Suprapubic skin (tissue), 4 donors: ENCODE measurements around the gene ORC4.

ENCODE experiments used
- CTCF ChIP-seq, 2 donors: fragments of 200-600 bp in 1 of 2; fragments of 450-650 bp in 1 of 2; sonication (generic) in 1 of 2; IDR thresholded peaks; one replicate each; pipeline ENCODE4 v1.5.1; 2016 to 2019; ENCODE audit warnings: antibody characterized with exemption in 2 of 2, mild to moderate bottlenecking in 1 of 2, moderate library complexity in 1 of 2
- EP300 ChIP-seq: sonication (generic); formaldehyde crosslinking; IDR thresholded peaks from one replicate; pipeline ENCODE4 v1.6.1; 2017; ENCODE audit warnings: antibody characterized with exemption
- POLR2A ChIP-seq, 2 donors: fragments of 450-650 bp; IDR thresholded peaks; one replicate each; pipeline ENCODE4 v1.6.1; 2017; ENCODE audit warnings: antibody characterized with exemption in 2 of 2, mild to moderate bottlenecking in 2 of 2, moderate library complexity in 2 of 2
- POLR2AphosphoS5 ChIP-seq, 3 donors: sonication (generic); formaldehyde crosslinking; IDR thresholded peaks; one replicate each; pipeline ENCODE4 v1.6.1; 2017; ENCODE audit warnings: antibody characterized with exemption in 3 of 3

DNA sequence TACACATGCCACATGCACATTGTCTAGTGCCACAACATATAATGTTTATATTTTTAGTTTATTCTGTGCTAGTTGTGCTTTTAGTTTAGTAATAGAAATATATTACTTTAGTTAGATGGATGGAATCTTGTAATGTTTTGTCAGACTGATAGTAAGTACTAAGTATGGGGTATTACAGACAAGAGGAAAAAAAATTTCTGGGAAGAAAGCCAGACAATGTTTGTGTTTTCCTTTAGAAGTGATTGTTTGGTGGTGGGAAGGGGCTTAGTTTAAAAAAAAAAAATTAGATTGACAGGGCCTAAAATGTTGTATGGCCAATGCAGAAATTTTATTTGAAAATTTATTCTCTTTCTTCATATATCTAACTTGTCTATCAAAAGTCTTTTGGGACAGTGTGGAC is 137.9 kb downstream of the ORC4 start:
- TF ChIP-seq CTCF (IDR thresholded peaks at IDR 0.05): no peak
- no peak for TF ChIP-seq POLR2AphosphoS5 (IDR thresholded peaks at IDR 0.05)
- TF ChIP-seq POLR2A (IDR thresholded peaks at IDR 0.05): no peak
- no peak for TF ChIP-seq EP300
